GM19324 (cell line): Measurements from ENCODE around the gene SUN2.

Experiments
- ATAC-seq: cut with Tn5 transposase; IDR thresholded peaks from one replicate; pipeline ENCODE4 v1.9.1; 2021; ENCODE audit warnings: mild to moderate bottlenecking, moderate library complexity; ENCODE audit not compliant: unreplicated experiment, low FRiP score

Gene SUN2

DNA sequence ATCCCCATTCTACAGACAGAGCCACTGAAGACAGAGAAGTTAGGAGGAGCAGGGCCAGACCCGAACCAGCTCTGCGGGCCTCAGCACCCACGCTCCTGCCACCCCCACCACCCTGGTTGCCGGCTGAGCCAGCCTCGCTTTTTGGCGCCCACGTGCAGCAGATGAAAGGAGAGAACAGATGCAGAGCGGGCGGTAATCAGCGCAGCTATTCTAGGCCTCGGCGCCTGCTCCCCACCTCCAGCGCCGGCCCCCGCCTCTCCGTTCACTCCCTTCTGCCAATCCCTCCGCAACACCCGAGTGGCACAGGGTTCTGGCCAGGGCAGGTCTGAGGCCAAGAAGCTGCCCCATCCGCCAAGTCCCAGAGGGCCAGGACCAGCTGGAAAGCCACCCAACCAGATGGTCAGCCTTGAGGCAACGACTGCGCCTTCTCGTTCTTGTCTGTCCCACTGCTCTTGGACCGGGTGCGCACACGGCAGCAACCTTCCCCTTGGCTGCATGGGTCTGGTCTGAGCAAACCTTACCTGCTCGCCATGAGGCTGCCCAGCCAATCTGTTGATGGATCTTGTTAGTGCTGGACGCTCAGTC, 21.4 kb upstream of the SUN2 start:
- ATAC-seq, result no peak

GRCh38 chr22:38776086-38776485, 20.3 kb upstream of the SUN2 start:
- no peak for ATAC-seq

GRCh38 chr22:38775656-38776055, 19.9 kb upstream of the SUN2 start:
- no peak for ATAC-seq

- no peak for ATAC-seq
These were observed 18.8 kb upstream of the SUN2 start for GRCh38 chr22:38774496-38775166.

DNA sequence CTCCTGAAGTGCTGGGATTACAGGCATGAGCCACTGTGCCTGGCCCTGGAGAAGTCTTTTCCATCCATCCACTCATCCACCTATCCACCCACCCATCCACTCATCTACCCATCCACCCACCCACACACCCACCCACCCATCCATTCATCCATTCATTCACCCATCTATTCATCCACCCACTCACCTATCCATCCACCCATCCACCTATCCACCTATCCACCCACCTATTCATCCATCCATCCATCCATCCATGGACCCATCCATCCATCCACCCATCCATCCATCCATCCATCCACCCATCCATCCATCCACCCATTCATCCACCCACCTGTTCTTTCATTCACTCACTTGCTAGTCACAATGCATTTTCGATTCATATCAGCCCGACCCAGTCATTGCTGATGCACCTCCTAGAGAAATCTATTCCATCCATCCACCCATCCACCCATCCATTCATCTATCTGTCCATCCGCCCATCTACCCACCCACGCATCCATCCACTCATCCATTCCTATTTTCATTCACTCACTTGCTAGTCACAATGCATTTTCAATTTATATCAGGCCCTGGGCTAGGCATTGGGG, 17.7 kb upstream of the SUN2 start:
- ATAC-seq, result no peak

GRCh38 chr22:38772623-38772873, 16.8 kb upstream of the SUN2 start:
- ATAC-seq, result no peak

GRCh38 chr22:38770257-38770949, 14.6 kb upstream of the SUN2 start:
- no peak for ATAC-seq

- no peak for ATAC-seq
These were observed 12.2 kb upstream of the SUN2 start for GRCh38 chr22:38768036-38768435.

GRCh38 chr22:38767313-38767712, 11.5 kb upstream of the SUN2 start:
- ATAC-seq, result no peak

DNA sequence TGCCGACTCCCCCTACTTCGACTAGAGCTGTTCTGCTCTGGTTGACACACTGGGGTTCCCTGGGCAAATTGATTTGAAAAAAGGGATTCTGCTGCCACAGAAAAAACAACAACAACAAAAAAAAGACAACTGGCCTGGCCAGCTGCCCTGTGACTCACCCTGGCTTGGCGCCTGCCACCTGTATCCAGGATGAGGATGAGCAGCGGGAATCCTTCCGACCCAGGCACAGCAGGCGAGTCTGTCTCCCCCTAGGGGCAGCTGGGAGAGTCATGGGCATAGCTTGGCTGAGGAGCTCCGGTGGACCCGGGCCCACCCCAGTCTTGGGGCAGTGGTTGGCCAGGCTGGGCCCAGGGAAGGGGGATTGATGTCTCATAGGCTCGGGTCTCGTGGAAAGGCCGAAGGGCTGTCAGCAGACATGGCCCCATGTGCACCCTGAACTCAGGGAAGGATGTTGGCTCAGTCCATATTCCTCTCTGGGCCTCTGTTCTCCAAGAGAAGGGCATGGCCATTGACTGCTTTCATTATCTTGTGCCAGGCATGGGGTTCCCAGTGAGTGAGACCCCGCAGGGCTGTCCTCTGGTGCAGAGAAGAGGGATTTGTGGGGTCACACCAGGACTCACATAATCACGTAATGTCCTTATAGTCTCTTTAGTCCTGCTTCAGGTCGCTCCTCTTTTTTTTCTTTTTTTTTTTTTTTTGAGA, 10.4 kb upstream of the SUN2 start:
- no peak for ATAC-seq

- no peak for ATAC-seq
These were observed 6.8 kb upstream of the SUN2 start for GRCh38 chr22:38762551-38762983.

DNA sequence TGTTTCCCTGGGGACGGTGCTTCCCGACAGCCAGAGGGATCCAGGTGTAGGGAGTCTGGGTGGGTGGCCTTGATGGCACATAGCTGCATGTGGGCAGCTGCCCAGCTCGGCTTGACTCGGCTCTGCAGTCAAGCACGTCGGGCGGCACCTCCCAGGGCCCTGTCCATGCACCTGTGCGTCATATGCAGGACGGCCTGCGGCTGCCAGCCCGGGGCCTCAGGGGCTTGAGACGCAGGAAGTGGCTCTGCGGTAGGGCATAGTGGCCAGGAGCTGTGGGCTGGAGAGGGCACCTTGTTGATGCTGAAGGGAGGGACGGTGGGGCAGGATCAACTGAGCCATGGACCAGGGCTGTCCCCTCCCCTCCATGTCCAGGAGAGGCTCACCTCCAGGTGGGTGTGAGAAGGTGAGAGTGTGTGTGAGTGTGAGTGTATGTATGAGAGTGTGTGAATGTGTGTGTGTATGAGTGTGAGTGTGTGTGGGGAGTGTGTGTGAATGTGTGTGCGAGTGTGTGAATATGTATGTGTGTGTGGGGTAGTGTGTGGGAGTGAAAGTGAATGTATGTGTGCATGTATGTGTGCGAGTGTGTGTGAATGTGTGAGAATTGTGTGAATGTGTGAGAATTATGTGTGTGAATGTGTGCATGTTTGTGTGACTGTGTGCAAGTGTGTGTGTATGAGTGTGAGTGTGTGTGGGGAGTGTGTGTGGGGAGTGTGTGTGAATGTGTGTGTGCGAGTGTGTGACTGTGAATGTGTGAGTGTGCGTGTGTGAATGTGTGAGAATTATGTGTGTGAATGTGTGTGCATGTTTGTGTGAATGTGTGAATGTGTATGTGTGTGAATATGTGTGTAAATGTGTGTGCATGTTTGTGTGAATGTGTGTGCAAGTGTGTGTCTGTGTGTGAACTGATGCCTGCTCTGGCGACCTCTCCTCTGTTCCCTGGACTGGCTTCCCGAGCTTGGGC, 5.7 kb upstream of the SUN2 start:
- ATAC-seq, result no peak

GRCh38 chr22:38760477-38761201, 4.8 kb upstream of the SUN2 start:
- ATAC-seq, result no peak

DNA sequence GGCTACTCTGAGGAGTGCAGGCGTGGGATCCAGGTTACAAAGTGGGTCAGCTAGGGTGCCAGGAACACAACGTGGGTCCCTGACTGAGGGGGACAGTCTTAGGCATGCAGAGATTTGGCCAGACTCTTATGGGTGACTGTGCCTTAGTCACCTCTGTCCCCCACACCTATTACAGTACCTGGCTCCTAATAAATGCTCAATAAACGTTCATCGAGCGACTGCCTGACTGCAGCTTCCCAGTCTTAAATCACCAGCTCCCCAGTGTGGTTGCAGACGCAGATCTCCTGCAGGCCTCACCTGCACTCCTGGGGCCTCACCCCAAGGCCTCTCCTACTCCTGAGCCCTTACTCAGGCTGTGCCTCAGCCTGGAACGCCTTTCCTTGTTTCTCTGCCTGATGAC, 3.2 kb upstream of the SUN2 start:
- ATAC-seq, result no peak

DNA sequence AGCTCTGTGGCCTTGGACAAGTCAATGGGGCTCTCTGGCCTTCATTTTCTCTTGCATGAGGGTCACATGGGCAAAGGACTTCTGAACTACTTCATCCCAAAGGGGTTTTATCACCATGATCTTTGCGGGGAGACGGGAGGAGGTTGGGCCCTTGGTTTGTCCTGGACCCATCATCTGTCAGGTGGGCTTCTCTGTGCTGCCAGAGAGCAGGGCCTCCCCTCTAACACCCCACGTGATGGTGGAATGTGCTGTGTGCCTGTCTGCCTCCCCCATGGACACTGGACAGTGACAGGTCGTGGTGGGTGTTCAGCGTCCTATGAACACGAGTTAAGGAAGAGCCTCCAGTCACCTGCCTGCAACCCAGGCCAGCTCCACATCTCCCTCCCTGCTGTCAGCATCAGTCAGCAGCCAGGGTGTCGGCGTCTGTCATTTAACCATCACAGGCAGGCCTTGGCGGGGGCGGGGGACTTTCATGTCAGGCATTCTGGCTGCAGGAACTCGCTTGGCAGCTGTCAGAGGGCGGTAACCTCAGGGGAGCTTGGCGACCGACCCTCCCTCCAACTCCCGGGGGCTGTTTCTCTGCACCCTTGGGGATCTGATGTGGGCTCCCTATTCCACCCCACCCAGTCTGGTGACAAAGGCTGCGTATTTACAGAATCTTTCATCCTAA, 2.6 kb upstream of the SUN2 start:
- no peak for ATAC-seq

GRCh38 chr22:38757464-38757757, 1.6 kb upstream of the SUN2 start:
- no peak for ATAC-seq

DNA sequence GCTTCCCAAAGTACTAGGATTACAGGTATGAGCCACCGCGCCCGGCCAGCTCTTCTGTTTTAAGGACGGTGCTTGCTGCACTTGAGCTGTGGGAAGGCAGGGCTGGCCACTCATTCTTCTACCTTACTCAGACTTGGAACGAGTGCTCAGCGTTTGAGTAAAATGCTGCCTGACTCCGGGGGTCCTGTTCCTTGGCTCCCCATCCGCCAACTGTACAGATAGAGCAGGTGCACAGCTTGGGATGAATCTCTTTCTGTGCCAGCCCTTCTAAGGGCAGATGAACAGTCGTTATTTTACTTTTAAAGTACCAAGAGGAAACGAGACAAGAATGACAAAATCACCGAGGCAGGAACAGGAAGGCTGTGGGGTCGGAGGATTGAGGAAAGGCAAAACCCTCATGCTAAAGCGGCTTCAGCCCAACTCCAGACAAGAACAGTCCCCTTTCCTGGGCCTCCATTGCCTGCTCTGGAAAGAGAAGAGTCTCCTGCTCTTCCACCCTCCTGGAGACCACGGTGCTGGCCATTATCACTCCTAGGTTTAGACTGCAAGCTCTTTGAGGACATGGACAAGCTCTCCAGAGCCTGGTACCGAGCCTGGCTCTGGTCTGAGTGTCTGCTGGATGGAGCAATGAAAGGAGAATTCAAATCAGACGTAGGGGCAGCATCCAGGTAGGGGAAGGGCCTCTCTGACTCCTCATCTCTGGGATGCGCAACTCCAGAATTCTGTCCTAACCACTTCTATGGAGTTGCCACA, 1.1 kb upstream of the SUN2 start:
- ATAC-seq, result no peak

DNA sequence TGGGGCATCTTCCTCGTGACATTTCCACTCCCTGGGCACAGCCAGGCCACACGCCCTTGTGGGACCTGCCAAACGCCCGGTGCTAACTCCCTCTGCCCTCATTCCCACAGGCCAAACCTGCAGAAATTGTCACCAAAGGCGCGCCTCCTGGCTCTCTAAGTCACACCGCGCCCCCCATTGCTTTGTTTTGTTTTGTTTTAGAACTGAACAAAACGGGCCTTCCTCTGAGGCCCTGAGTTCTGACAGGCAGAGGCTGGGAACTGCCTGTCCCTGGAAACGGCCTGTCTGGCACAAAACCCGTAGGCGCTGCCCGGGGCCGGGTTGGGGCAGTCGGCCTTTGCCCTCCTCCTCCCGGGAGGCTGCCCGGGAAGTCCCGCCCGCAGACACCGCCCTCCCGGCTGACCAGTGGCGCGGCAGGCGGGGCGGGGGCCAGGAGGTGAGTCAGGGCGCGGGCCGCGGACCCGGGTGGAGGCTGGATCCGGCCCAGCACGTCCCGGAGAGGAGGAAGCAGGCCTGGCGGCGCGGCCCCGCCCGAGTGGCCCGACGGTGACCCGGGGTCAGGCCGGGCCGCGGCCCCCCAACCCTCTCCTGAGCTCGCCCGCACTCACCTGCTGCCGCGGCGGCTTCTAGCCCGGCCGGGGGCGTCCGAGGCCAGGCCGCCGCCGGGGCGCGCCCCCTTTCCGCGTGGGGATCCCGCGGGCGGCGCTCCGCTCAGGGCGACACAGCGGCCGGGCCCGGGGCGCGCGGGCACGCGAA, 465 bp downstream of the SUN2 start:
- peak; percentile 36 for ATAC-seq
